ENCODE data around the gene TACC2.
"Not testable (repeated sequence)": the region's sequence is repeated elsewhere in the genome, so short reads cannot be mapped to it uniquely, and the experiment has no call there.

The TACC2 gene

DNA sequence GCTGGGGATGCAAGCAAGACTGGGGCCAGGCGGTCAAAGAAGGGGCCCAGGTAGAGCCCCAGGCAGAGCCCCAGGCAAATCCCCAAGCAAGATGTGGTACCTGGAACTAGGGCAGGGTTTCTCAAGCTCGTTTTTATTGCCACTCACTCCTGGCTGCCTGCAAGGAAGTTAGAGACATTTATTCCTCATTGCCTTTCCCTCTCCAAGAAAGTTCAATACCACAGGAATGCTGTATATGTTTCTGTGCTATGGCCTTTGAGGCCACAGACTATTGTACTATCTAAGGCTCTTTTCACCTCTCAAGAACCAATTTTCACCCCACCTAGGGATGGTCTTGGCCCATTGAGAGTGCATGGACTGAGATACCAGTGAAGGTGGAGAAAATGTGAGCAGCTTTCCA, 71.3 kb downstream of the TACC2 start:
- DNase-seq (ENCODE audit: low read depth, low spot score), result no peak

DNA sequence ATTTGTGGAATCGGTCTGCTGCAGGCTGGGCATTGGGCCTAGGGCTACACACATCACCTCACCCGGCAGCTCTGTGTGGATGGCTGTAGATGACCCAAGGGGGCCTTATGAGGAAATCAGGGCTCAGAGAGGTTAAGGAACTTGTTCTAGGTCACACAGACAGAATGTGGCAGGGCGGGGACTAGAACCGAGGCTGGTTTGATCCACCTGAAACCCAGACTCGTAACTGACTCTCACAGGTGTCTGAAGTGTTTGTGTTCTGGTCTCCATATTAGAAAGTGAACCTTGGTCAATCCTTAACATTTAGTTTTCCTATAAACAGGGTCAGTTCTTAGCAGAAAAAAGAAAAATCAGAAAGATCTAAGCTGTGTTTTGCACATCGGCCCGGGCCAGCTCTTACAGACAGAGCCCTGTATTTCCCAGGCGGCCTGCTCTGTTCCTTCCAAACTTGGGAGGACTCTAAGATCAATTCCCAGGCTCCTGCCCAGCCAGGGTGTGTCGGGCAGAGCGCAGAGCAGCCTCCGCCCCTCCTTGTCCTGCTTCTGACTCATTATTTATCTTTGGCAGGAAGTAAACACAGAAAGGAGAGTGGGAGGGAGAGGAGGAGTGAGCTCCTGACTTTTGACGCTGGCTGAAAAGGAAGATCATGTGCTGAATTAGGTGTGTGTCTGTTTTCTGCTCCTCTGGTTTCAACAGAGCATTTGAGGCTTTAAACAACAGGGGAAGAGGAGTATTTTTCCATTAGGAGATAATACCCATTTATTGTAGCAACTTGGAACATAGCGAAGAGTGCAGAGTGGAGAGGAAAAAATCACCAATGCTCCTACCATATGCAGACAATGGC, 74.1 kb downstream of the TACC2 start:
- DNase-seq (ENCODE audit: low read depth, low spot score), result peak; percentile 23

DNA sequence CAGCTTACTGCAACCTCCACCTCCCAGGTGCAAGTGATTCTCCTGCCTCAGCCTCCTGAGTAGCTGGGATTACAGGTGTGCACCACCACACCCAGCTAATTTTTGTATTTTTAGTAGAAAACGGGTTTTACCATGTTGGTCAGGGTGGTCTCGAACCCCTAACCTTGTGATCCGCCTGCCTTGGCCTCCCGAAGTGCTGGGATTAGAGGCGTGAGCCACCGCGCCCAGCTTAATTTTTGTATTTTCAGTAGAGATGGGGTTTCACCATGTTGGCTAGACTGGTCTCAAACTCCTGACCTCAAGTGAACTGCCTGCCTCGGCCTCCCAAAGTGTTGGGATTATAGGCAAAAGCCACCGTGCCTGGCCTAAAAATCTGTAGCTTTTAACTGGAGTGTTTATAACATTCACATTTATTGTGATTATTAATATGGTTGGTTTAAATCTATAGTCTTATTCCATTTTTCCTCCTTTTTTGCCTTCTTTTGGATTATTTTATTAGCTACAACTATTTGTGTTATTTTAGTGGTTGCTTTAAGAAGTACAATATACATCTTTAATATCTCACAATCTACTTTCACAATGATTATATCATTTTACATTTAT, 77.5 kb downstream of the TACC2 start:
- not testable (repeated sequence) for DNase-seq (ENCODE audit: low read depth, low spot score)

DNA sequence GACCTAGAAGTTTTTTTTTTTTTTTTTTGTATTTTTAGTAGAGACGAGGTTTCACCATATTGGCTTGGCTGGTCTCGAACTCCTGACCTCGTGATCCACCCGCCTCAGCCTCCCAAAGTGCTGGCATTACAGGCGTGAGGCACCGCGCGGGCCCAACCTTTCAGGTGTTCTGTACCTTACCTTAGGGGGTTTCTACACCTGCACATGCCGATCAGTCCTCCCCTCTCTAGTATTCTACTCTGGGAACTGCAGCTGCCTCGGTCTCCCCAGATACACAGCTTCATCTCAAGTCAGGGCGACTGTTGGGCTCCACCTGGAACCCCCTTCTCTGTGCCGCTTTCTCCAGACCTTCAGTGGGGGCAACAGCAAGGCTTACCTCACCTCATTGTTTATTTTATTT, 79.9 kb downstream of the TACC2 start:
- no peak for DNase-seq (ENCODE audit: low read depth, low spot score)

DNA sequence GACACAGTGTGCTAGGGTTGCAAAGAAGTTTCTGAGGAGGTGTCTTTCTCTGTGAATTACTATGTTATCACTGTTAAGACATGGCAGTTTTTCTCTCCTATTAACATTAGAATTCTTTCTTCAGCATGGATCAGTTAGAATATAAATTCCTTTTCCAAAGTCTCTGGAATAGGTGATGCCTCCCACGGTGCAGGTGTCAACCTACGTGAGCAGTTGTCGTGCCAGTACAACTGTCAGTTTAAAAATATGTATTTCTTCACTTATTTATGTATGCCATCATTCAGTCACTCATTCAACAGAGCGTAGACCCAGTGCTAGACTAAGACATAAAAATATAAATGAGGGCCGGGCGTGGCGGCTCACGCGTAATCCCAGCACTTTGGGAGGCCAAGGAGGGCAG, 83.5 kb downstream of the TACC2 start:
- no peak for DNase-seq (ENCODE audit: low read depth, low spot score)

DNA sequence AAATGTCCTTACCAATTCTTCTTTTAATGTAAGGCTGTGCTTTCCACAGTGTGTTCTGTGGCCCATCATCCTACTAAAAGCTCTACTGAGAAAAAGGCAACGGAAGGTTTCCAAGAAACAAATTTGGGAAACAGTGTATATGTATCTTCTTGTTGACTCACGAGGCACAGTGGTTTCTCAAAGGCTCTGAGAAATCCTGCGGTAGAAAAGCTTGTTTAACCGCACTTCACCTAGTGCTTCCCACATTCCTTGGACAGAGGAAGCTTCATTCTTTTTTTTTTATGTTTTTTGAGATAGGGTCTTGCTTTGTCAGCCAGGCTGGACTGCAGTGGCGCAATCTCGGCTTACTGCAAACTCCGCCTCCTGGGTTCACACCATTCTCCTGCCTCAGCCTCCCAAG, 84.5 kb downstream of the TACC2 start:
- DNase-seq (ENCODE audit: low read depth, low spot score), result no peak

DNA sequence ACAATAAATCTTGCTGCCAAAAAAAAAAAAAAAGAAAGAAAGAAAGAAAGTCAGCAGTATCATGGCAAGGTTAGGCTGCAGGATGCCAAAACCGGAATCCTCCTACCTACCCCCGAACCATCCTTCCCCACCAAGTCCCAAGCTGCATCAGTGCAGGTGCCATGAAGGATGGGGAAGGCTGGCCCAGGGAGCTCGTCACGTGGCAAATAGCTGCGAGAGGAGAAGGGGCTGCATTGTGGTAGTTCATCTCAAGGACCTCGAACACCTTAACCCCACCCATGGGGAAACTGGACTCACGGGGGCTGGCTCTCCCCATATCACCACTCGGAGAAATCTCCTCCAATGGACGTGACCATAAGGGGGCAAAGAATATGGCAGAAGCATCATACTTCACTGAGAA, 86.2 kb downstream of the TACC2 start:
- DNase-seq (ENCODE audit: low read depth, low spot score), result no peak

DNA sequence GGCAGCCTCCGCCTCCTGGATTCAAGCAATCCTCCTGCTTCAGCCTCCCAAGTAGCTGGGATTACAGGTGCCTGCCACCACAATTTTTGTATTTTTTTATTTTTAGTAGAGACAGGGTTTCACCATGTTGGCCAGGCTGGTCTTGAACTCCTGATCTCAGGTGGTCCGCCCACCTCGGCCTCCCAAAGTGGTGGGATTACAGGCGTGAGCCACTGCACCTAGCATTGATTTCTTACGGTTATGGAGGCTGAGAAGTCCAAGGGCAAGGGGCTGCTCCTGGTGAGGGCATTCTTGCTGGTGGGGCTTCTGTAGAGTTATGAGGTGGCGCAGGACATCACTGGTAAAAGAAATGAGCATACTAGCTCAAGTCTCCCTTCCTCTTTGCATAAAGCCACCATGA, 86.9 kb downstream of the TACC2 start:
- DNase-seq (ENCODE audit: low read depth, low spot score), result not testable (repeated sequence)

DNA sequence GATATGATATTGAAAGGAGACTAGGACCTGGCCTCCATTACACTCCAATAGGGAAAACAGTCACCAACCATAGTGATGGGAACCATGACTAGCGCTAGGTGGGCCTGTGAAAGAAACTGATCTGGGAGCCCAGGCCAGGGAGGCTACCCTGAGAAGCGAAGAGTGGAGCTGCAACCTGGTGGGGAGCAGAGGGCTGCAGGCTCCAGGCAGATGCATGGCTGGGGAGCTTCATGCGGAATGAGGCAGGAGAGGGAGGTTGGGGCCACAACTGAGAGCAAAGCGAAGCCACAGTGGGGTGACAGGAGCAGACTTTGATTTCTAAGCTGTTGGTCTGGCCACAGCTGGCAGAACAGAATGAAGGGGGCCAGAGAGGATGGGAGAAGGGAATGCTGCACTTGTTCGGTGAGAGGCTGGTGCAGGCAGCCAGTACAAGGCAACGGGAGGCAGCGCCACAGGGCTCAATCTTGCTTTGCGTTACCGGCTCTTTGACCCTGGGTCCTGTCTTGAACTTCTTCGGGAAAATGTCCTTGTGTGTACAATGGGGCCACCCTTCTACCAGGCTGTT, 88.4 kb downstream of the TACC2 start:
- DNase-seq (ENCODE audit: low read depth, low spot score), result no peak

DNA sequence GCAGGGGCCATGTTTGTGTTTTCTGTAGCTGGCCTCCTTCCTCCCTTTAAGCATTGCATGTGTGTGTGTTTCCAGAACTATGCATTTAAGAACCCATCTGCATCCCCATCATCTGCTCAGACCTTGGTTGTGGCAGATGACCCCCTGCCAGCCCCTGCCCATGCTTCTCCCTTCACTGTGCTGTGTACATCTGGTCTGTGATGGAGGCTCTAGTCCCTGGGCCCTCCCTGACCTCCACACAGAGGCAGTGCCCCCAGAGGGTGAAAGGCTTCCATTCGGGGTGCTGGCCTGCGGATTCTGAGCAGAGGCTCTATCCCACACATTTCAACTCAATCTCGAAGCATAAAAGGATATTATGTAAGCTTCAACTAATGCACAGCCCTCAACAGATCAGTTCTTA, 89.4 kb downstream of the TACC2 start:
- no peak for DNase-seq (ENCODE audit: low read depth, low spot score)

DNA sequence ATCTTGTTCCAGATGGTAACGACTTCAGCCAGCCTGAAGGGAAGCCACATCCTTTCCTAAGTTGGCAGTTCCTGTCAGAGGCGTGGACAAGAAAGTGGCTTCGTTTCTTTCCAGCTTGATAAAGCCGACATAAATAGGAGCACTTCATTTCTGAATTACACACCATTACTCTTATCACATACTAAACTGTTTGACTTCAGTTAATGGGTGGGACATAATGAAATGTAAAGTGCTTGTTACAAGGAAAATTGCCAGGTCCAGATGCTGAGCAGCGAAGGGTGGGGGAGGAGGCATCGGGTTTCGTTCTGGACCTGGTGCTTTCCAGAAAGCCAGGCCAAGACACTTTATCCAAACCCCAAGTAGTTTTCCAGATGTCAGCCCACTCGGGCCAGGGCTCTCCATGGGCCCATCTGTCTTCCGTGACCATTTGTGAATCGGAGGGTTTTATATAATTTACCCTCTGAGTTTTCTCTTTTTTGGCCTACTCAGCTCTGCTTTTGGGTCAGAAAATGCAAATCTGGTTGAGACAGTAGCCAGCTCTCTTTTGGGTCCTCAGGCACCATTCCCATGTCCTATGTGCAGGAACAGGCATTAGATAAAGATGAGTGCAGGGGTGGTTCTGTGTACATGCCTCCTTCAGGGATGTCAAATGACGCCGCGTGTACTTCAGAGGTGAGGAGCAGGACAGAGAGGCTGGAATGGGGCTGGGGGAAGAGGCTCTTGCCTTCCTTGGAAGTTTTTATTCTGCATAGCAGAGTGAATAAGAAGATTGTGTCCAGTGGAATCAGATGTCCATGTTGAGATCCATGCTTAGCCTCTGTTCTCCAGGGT, 90.2 kb downstream of the TACC2 start:
- no peak for DNase-seq (ENCODE audit: low read depth, low spot score)

DNA sequence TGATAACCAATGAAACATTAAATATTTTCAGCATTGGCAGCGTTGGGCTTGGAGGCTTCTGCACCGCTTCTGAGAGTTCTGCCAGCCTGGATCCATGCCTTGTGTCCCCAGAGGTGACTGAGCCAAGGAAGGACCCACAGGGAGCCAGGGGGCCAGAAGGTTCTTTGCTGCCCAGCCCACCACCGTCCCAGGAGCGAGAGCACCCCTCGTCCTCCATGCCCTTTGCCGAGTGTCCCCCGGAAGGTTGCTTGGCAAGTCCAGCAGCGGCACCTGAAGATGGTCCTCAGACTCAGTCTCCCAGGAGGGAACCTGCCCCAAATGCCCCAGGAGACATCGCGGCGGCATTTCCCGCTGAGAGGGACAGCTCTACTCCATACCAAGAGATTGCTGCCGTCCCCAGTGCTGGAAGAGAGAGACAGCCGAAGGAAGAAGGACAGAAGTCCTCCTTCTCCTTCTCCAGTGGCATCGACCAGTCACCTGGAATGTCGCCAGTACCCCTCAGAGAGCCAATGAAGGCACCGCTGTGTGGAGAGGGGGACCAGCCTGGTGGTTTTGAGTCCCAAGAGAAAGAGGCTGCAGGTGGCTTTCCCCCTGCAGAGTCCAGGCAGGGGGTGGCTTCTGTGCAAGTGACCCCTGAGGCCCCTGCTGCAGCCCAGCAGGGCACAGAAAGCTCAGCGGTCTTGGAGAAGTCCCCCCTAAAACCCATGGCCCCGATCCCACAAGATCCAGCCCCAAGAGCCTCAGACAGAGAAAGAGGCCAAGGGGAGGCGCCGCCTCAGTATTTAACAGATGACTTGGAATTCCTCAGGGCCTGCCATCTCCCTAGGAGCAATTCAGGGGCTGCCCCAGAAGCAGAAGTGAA, 93.9 kb downstream of the TACC2 start:
- DNase-seq (ENCODE audit: low read depth, low spot score), result no peak

DNA sequence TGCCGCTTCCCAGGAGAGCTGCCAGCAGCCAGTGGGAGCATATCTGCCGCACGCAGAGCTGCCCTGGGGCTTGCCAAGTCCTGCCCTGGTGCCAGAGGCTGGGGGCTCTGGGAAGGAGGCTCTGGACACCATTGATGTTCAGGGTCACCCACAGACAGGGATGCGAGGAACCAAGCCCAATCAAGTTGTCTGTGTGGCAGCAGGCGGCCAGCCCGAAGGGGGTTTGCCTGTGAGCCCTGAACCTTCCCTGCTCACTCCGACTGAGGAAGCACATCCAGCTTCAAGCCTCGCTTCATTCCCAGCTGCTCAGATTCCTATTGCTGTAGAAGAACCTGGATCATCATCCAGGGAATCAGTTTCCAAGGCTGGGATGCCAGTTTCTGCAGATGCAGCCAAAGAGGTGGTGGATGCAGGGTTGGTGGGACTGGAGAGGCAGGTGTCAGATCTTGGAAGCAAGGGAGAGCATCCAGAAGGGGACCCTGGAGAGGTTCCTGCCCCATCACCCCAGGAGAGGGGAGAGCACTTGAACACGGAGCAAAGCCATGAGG, 94.6 kb downstream of the TACC2 start:
- DNase-seq (ENCODE audit: low read depth, low spot score), result no peak

DNA sequence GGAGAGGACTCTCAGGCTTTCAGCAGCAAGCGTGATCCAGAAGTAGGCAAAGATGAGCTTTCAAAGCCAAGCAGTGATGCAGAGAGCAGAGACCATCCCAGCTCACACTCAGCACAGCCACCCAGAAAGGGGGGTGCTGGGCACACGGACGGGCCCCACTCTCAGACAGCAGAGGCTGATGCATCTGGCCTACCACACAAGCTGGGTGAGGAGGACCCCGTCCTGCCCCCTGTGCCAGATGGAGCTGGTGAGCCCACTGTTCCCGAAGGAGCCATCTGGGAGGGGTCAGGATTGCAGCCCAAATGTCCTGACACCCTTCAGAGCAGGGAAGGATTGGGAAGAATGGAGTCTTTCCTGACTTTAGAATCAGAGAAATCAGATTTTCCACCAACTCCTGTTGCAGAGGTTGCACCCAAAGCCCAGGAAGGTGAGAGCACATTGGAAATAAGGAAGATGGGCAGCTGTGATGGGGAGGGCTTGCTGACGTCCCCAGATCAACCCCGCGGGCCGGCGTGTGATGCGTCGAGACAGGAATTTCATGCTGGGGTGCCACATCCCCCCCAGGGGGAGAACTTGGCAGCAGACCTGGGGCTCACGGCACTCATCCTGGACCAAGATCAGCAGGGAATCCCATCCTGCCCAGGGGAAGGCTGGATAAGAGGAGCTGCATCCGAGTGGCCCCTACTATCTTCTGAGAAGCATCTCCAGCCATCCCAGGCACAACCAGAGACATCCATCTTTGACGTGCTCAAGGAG, 95.5 kb downstream of the TACC2 start:
- DNase-seq (ENCODE audit: low read depth, low spot score), result no peak

DNA sequence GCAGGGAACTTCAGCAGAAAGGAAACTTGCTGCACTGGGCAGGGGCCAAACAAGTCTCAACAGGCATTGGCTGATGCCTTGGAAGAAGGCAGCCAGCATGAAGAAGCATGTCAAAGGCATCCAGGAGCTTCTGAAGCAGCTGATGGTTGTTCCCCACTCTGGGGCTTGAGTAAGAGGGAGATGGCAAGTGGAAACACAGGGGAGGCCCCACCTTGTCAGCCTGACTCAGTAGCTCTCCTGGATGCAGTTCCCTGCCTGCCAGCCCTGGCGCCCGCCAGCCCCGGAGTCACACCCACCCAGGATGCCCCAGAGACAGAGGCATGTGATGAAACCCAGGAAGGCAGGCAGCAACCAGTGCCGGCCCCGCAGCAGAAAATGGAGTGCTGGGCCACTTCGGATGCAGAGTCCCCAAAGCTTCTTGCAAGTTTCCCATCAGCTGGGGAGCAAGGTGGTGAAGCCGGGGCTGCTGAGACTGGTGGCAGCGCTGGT, 96.5 kb downstream of the TACC2 start:
- no peak for DNase-seq (ENCODE audit: low read depth, low spot score)

DNA sequence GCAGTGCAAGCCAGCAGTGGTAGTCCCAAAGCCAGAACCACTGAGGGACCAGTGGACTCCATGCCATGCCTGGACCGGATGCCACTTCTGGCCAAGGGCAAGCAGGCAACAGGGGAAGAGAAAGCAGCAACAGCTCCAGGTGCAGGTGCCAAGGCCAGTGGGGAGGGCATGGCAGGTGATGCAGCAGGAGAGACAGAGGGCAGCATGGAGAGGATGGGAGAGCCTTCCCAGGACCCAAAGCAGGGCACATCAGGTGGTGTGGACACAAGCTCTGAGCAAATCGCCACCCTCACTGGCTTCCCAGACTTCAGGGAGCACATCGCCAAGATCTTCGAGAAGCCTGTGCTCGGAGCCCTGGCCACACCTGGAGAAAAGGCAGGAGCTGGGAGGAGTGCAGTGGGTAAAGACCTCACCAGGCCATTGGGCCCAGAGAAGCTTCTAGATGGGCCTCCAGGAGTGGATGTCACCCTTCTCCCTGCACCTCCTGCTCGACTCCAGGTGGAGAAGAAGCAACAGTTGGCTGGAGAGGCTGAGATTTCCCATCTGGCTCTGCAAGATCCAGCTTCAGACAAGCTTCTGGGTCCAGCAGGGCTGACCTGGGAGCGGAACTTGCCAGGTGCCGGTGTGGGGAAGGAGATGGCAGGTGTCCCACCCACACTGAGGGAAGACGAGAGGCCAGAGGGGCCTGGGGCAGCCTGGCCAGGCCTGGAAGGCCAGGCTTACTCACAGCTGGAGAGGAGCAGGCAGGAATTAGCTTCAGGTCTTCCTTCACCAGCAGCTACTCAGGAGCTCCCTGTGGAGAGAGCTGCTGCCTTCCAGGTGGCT, 97.7 kb downstream of the TACC2 start:
- DNase-seq (ENCODE audit: low read depth, low spot score), result no peak

DNA sequence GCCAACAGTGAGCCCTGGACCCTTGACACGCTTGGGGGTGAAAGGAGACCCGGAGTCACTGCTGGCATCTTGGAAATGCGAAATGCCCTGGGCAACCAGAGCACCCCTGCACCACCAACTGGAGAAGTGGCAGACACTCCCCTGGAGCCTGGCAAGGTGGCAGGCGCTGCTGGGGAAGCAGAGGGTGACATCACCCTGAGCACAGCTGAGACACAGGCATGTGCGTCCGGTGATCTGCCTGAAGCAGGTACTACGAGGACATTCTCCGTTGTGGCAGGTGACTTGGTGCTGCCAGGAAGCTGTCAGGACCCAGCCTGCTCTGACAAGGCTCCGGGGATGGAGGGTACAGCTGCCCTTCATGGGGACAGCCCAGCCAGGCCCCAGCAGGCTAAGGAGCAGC, 98.5 kb downstream of the TACC2 start:
- no peak for DNase-seq (ENCODE audit: low read depth, low spot score)

DNA sequence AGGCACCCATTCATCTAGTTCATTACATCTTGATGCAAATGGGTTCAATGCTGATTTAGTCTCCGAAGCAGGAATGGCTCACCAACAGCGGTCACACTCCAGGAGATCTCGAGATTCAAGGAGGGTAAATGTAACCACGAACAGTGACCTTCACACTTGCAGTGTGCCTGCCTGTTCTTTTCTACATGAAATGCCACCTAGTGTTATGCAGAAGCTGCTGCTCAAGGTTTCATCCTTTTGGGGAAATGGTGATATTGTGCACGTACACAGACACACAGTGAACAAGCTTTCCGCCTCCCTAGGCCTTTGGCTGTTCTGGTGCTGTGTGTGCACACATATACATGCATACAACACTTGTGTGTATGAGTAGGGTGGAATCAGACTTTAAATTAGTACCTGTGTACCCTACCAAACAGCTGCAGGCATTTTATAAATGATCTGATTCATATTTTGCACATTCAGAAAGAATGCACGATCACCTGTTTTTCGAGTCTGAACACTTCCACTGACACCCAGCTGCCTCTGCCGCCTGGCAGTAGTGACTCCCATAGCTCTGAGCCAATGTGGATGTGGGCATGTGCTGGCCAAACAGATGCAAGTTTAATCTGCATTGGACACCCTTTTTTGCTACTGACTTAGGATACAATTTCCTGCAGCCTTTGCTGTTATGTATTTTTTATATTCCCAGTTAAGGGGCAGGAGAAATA, 100.5 kb downstream of the TACC2 start:
- no peak for DNase-seq (ENCODE audit: low read depth, low spot score)

DNA sequence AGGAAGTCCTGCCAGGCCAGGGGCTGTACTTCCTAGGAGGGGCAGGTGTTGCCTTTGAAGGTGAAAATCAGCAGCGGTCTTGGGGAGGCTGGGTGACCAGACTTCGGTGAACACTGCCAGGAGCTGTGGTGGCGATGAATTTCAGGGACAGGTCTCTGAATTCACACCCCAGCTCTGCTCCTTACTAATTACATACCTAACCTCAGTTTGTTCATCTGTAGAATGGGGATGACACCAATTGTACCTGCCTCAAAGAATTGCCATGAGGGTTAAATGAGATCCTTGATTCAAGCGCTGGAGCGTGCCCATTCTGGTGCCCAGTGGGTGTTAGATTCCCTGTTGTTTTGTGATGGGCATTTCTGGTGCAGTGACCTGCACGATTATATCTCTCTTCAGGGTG, 102.8 kb downstream of the TACC2 start:
- no peak for DNase-seq (ENCODE audit: low read depth, low spot score)

Data from iPS DF 19.7 (cell line).